ENCODE data around the gene NTSR1.

NTSR1 gene

GRCh38 chr20:62811720-62812119, 103.1 kb downstream of the NTSR1 start:
- H3K4me3 ChIP-seq (ENCODE audit: low read length): no peak overlapping the region
- DNase-seq (ENCODE audit: low read depth): no peak
- no peak for TF ChIP-seq CTCF (IDR thresholded peaks at IDR 0.05; ENCODE audit: insufficient read depth, low read depth, low read length, missing control alignments)
